ENCODE data around the gene SYNGR3.
"Not testable (repeated sequence)": the region's sequence is repeated elsewhere in the genome, so short reads cannot be mapped to it uniquely, and the experiment has no call there.

SYNGR3 gene

DNA sequence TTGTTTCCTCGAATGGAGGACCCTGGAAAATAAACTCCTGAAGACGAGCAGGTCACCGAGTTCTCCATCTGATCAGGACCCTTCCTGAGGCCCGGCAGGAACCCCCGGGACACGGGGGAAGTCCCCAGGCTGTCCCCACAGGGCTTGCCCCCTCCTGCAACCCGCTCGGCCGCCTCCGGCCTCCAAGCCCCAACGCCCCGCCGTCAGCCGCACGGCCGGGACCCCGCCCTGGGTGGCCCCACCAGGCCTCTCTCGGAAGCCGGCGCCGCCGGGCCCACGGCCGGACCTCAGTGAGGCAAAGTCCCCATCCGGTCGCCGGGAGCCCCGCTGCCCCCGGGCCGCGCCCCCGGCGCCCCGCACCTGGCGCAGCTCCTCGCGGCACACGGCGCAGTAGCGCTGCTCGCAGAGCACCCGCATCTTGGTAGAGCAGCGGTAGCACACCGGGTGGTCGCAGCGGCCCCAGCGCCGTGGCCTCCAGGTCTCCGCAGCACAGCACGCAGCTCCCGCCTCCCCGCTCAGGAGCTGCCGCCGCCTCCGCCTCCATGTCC is 19.5 kb downstream of the SYNGR3 start:
- no peaks in the 10 kb centered on the region for H3K27me3 Mint-ChIP-seq (ENCODE audit: low read depth, poor library complexity)
- peaks cover 51% of the 10 kb centered on the region for H3K4me1 Mint-ChIP-seq
- no peaks in the 10 kb centered on the region for H3K9me3 Mint-ChIP-seq
- peak overlapping the region; percentile 83 for H3K4me3 Mint-ChIP-seq
- TF ChIP-seq, protein P1, sequence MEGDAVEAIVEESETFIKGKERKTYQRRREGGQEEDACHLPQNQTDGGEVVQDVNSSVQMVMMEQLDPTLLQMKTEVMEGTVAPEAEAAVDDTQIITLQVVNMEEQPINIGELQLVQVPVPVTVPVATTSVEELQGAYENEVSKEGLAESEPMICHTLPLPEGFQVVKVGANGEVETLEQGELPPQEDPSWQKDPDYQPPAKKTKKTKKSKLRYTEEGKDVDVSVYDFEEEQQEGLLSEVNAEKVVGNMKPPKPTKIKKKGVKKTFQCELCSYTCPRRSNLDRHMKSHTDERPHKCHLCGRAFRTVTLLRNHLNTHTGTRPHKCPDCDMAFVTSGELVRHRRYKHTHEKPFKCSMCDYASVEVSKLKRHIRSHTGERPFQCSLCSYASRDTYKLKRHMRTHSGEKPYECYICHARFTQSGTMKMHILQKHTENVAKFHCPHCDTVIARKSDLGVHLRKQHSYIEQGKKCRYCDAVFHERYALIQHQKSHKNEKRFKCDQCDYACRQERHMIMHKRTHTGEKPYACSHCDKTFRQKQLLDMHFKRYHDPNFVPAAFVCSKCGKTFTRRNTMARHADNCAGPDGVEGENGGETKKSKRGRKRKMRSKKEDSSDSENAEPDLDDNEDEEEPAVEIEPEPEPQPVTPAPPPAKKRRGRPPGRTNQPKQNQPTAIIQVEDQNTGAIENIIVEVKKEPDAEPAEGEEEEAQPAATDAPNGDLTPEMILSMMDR (IDR thresholded peaks at IDR 0.05) = no peak
- DNase-seq = no peak
- H3K27ac Mint-ChIP-seq = no peak overlapping the region
- H3K36me3 Mint-ChIP-seq (ENCODE audit: low read depth) = no peaks in the 10 kb centered on the region

DNA sequence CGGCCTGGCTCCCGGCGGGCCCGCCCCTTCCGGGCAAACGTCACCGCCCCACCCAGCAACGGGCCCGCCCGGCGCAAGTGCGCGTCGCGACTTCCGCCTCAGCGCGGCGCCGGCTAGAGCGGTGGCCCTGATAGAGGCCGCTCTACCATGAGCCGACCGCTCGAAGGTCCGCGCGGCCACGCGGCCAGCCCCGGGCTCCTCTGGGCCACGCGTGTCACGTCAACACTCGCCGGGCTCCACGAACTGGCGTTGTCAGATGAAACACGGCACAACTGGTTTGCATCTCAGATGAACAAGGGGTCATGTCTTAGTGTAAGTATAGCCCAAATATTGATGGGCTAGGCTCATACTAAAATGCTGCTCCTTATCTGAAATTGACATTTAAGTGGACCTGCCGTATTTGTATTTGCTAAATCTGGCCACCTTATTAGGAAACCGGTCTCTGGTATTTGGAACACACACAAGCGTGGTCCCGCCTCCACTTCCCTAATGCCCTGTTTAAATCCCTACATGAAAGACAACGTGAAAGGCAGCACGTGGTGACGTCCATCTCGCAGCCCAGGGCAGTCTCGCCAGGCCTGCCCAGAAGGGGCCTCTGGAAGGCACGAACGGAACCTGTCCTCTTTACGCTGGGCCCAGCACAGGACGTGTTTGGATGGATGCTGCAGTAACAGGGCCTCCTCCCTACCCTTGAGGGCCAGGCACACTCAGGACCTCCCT is 20.2 kb downstream of the SYNGR3 start, which contains the start of gene ZNF598:
Gene ZNF598, minus strand, starts transcription at position 31 of the 720 bp plus-strand sequence.
- H3K36me3 Mint-ChIP-seq (ENCODE audit: low read depth) = no peaks in the 10 kb centered on the region
- peaks cover 44% of the 10 kb centered on the region for H3K4me1 Mint-ChIP-seq
- H3K27me3 Mint-ChIP-seq (ENCODE audit: low read depth, poor library complexity) = no peaks in the 10 kb centered on the region
- peak; percentile 86 for DNase-seq
- TF ChIP-seq, protein P1 (IDR thresholded peaks at IDR 0.05) = no peak
- peak within 1 kb of the TSS; percentile 85 for H3K4me3 Mint-ChIP-seq
- peak within 1 kb of the TSS; percentile 75 for H3K27ac Mint-ChIP-seq
- no peaks in the 10 kb centered on the region for H3K9me3 Mint-ChIP-seq

DNA sequence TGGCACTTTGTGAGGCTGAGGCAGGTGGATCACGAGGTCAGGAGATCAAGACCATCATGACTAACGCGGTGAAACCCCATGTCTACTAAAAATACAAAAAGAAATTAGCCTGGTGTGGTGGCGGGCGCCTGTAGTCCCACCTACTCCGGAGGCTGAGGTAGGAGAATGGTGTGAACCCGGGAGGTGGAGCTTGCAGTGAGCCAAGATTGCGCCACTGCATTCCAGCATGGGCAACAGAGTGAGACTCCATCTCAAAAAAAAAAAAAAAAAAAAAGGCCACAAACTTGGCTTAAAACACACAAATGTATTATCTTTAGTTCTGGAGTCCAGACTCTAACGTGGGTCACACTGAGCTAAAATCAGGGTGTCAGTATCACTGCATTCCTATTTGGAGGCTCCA is 22.0 kb downstream of the SYNGR3 start:
- DNase-seq; H3K9me3 Mint-ChIP-seq; H3K27me3 Mint-ChIP-seq (ENCODE audit: low read depth, poor library complexity); H3K27ac Mint-ChIP-seq; H3K36me3 Mint-ChIP-seq (ENCODE audit: low read depth); H3K4me3 Mint-ChIP-seq: not testable (repeated sequence)
- peaks cover 37% of the 10 kb centered on the region for H3K4me1 Mint-ChIP-seq

DNA sequence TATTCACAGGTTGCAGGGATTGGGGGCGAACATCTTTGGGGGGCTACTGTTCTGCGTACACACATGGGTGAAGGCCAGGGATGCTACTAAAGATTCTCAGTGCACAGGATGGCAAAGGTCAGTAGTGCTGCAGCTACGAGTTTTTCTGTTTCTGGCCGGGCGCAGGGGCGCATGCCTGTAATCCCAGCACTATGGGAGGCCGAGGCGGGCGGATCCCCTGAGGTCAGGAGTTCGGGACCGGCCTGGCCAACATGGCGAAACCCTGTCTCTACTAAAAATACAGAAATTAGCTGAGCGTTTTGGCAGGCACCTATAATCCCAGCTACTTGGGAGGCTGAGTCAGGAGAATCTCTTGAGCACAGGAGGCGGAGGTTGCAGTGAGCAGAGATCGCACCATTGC is 23.8 kb downstream of the SYNGR3 start:
- Mint-ChIP-seq H3K36me3 (ENCODE audit: low read depth) (no peaks in the 10 kb centered on the region), H3K4me1 (peaks cover 22% of the 10 kb centered on the region), H3K4me3 (no peak overlapping the region), H3K27ac (no peak overlapping the region), H3K9me3 (no peaks in the 10 kb centered on the region), H3K27me3 (ENCODE audit: low read depth, poor library complexity) (peaks cover 6% of the 10 kb centered on the region)
- DNase-seq = no peak
- TF ChIP-seq, protein P1 (IDR thresholded peaks at IDR 0.05) = no peak

DNA sequence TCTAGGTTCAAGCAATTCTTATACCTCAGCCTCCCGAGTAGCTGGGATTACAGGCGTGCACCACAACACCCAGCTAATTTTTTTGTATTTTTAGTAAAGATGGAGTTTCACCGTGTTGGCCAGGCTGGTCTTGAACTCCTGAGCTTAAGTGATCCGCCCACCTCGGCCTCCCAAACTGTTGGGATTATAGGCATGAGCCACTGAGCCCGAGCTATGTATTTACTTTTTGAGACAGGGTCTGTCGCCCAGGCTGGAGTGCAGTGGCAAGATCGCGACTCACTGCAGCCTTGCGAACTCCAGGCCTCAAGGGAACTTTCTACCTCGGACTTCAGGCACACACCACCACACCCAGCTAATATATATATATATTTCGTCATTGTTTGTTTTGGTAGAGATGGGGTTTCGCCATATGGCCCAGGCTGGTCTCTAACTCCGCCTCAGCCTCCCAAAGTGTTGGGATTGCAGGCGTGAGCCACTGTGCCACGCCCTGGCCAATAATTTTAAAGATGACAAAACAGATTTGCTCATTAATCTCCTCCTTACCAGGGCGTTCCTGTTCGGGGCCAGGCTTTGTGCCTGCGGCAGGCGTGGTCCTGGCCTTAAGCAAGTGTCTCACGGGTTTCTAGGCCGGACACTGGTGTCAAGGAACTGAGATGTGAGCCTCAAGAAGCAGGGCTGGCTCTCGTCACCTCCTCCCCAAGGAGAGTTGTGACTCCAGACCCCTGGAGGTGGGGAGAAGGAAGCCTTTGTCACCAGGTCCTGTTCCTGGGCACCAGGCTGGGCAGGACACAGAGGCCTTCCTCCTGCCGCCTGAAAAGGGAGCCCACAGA is 25.6 kb downstream of the SYNGR3 start:
- TF ChIP-seq, protein P1 (IDR thresholded peaks at IDR 0.05) = no peak
- Mint-ChIP-seq H3K27me3 (ENCODE audit: low read depth, poor library complexity) (peaks cover 17% of the 10 kb centered on the region), H3K4me3 (no peak overlapping the region), H3K4me1 (peaks cover 12% of the 10 kb centered on the region), H3K36me3 (ENCODE audit: low read depth) (no peaks in the 10 kb centered on the region), H3K9me3 (no peaks in the 10 kb centered on the region), H3K27ac (no peak overlapping the region)
- no peak for DNase-seq

DNA sequence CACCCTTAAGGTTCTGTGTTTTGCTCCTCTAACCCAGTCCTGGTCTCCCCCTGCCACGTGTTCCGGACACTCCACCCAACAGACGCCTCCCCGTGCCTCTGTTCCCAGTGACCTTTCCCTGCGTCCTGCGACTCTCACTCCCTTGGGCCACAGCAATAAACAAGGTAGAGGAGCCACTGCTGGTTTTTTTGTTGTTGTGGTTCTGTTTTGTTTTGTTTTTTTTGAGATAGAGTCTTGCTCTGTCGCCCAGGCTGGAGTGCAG is 26.1 kb downstream of the SYNGR3 start:
- DNase-seq = no peak
- Mint-ChIP-seq H3K4me3 (no peak overlapping the region), H3K9me3 (no peaks in the 10 kb centered on the region), H3K27me3 (ENCODE audit: low read depth, poor library complexity) (peaks cover 22% of the 10 kb centered on the region), H3K36me3 (ENCODE audit: low read depth) (no peaks in the 10 kb centered on the region), H3K4me1 (peaks cover 9% of the 10 kb centered on the region), H3K27ac (no peak overlapping the region)
- TF ChIP-seq, protein P1 (IDR thresholded peaks at IDR 0.05) = no peak
